GM21526 (cell line): ENCODE measurements around the gene ELF5.

ENCODE experiments used
- ATAC-seq: cut with Tn5 transposase; IDR thresholded peaks from one replicate; pipeline ENCODE4 v1.9.1; 2021; ENCODE audit warnings: moderate library complexity; ENCODE audit not compliant: unreplicated experiment, low FRiP score

ELF5 gene

DNA sequence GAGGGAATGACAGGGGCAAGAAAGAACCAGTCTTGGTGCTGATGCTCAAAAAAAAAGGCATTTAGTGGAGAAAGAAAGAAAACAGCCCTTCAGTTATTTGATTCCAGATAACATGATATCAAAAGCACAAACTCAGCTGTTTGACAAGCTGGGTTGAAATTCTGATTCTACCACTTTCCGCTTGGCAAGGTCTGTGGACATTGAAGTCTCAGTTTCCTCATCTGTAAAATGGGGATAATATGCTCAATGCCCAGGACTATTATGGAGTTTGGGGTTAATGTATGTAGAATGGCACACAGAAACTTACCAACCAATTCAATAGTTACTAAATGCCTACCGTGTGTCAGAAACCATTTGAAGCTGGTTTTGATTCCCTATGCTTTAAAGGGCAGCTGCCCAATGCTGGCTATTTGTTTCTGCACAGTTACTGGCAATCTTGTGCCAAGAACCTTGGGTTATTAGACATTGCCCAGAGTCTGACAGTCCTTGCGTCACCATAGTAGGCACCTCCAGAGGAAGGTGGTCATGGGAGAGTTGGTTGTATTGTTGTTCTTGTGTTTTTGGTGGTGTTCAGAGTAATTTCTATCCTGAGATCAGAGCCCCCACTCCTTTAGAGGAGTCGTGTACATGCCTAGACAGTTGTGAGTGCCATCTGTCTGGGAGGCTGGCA is 19.5 kb downstream of the ELF5 start:
- no peak for ATAC-seq

DNA sequence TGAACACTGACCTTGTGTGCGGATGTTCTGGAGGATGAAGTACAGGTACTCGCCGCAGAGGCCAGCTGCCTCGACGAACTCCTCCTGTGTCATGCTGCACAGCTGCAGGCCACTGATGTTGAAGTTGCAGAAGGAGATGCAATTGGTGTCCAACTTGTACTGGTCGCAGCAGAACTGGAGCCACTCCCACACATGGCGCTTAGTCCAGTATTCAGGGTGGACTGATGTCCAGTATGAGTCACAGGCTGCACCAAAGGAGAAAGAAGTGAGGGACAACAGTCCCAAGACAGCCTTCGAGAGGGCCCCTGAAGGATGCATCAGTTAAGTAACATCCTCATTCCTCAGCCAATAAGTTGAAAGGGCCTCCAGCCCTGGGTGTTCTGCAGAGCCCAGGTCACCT is 20.1 kb downstream of the ELF5 start:
- no peak for ATAC-seq

DNA sequence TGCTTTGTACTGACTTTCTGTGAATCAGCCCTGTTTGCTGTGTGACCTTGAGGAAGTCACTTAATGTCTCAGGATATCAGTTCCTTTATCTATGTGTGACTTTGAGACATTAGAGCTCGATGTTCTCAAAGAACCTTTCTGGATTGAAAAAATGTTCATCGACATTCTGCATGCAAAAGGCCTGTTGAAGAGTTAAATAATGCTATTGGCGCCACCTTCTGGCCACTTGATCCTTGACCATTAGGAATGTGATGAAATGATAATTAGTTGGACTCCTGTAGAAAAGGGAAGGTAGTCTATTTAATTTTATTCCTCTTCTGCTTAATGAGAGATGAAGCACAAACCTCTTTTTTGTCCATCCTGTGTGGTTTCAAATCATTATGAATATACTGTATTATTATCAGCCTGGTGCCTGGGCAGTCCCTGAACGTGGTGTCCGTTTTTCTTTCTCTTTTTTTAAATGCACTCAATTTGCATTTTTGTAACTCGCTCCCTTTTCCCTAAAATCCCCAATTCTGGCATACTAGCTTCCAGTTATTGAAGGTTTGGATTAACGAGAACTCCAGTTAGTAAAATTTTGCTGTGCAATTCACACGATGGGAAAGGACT is 20.7 kb downstream of the ELF5 start:
- ATAC-seq = no peak

DNA sequence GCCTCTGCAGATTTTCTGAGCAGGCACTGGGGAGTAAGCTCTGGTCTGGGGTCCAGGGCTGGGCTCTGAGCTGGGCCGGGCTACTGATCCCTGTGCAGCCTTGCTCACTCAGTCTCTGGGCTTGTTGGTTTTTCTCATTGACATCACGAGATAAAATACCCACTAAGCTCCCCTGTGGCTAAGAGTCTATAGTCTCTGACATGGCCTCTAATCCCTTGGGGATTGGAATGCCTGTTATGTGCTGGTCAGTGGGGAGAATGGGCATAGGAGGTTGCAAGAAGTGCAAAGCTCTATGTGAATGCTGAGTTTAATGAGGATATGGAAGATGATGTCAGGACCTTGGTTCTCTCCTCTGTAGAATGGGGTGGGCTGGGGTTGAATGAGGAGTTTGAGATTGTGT is 23.3 kb downstream of the ELF5 start:
- no peak for ATAC-seq

DNA sequence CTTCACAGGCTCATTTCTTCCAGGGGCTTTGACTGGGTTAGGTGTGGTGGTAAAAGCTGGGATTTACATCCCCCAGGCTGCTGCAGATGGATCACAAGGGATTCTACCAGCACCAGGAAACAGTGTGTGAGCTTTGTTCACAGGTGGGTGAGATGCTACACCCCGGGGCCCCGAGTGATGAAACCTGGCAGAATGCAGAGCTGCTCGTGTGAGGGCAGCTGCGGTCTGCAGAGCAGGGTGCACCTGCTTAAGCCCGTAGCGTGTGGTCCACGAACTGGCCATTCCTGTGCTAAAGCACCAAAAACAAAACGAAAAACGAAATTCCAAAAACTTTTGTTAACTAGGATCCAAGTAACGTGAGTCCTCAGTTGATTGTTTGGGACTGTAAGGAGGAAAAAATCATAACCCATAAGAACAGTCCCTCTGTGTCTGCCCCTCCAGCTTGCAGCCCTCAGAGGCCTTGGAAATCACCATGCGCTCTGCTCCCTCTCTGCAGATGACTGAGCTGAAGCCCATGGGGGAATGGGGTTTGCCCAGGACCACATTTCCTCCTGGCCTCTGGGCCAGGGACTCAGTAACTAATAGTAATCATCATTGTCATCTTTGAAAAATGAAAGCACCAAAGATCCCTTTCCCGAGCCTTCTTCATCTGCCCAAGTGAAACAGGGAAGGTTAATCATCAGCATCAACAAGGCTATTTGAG is 24.6 kb downstream of the ELF5 start:
- ATAC-seq = no peak

DNA sequence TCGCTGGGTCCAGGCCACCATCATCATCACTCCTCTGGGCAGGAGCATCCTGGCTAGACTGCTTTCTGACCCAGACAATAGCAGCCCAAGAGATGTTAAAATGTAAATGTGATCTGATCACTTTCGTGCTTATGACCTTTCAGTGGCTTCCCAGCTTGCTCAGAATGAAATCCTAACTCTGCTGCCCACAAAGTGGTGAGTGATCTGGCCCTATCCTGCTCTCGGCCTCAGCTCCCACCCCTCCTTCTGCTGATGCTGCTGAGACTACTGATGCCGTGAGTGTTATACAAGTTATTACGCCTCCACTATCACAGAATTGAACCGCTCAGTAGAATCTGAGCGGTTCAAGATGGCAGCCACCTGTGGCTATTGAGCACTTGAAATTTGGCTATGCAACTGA is 26.2 kb downstream of the ELF5 start:
- ATAC-seq = no peak

DNA sequence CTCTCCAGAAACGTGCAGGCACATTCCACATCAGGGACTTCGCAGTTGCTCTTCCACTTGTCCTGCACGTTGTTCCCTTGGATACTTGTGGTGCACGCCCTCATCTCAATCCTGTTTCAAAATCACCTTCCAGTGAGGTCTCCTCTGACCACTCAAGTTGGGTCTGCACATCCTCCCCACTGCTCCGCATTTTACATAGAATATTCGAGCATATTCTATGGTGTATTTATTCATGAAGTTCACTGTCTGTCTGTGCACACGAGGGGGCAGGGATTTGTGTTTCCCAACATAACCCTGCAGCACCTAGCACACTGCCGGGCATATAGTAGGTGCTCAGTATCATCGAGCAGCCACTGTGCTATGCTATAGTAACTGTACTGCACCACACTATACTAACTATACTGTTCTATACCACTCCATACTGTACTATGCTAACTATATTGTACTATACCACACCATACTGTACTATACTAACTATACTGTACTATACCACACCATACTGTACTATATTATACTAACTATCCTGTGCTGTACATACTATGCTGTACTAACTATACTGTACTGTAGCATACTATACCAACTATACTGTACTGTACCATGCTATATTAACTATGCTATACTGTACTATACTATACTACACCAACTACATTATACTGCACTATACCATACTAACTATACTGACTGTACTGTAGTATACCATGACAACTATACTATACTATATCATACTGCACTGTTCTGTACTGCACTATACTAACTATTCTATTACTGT is 30.3 kb downstream of the ELF5 start:
- no peak for ATAC-seq

DNA sequence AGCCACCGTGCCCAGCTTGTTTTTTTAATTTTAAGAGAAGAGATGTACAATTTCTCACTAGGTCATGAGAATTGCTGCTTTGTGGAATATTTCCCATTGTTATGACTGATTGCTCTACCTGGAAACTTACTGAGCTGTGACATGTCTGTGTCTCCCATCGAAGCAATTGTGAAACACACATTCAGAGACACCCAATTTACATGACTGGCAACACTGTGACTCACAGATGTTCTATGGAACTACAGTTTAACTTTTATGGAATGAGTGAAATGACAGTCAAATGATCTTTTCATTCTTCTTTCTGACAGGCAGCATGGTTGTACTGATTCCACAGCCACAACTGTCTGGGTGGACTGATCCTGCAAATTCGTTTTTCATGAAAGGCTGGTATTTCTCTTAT is 32.3 kb downstream of the ELF5 start:
- no peak for ATAC-seq

DNA sequence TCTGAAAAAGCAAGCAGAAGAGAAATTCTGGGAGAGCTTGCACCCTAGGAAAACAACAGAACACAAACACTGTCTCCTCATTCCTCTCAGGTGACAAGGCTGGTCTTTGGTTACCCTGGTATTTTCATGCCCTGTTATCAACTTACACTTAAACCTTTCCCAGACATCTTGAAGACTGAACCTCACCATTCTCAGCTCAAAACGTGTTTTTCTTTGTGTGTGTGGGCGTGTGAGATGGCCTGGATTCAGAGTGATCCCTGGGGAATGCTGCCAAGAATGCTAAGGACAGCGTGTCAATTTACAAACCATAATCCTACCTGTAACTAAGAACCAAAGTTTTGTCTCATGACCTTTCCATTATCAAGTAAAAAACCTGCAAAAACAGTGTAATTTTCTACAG is 33.3 kb downstream of the ELF5 start:
- ATAC-seq = no peak

DNA sequence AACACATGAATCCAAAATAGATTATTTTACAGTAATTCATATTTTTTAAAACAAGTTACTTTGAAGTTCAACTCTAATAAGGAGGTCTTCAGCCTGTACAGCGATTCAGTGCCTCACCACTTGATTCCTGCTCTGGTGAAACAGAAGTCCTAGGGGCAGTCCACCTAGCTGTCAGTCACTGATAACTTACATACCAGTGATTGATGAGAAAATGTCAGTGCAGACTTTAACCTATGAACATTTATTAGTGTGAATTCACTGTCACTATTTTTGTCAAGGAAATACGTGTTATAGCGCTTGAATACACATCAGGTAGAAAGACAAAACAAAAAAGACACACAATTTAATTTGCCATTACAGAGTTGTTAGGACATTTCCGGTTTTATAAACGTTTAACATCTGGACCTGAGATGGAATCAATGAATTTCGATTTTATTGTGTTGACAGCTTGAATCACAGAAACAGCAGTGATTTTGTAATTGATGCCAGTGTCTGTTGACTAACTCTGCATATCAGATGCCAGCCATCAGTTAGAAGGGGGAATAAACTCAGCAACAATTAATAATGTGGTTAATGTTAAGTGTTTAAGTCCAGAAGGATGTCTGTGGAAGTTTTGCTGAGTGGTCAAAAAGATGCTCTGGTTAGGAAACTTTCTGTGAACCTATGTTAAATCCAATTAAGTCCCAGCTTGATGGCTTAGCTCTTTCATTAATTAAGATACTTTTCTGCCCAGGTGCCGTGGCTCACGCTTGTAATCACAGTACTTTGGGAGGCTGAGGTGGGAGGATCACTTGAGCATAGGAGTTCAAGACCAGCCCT is 34.5 kb downstream of the ELF5 start:
- ATAC-seq = no peak

DNA sequence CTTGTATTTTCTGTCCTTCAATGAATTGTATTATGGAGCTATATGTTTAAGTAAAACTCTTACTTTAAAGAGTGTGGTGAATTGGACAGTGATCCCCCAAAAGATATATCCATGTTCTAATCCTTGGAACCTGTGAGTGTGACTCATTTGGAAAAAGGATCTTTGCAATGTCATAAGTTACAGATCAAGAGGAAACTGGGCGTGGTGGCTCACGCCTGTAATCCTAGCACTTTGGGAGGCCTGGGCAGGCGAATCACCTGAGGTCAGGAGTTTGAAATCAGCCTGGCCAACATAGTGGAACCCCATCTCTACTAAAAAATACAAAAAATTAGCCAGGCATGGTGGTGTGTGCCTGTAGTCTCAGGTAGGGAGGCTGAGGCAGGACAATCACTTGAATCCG is 36.7 kb downstream of the ELF5 start:
- ATAC-seq = no peak

DNA sequence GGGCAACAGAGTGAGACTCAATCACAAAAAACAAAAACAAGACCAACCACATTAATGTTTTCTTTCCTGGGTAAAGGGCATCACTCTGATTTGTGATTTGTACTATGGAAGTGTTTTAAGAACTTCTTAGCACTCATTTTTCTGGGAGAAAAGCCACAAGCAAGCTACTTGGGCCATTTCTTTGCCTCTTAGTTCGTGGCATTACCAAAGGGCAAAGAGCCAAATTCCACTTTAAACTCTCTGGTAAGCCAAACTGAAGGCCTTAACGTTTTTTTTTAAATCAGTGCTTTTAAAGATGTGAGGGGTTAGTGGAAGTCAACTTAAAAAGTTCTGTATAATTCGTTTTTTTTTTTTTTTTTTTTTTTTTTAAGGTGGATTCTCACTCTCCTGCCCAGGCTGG is 37.9 kb downstream of the ELF5 start:
- ATAC-seq = no peak

DNA sequence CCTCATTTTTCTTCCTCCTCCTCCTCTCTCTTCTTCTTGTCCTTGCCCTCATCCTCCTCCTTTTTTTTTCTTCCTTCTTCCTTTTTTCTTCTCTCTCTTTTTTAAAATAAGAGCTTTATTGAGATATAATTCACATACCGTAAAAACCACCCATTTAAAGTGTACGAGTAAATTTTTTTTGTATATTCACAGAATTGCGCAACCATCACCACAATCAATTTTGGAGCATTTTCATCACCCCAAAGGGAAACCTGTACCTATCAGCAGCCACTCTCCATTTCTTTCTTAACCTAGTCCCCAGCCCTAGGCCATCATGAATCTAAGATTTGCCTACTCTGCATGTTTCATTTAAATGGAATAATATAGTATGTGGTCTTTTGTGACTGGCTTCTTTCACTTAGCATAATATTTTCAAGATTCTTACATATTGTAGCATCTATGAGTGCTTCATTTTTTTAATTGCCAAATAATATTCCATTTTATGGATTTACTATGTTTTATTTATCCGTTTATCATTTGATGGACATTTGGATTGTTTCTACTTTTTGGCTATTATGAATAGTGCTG is 39.9 kb downstream of the ELF5 start:
- ATAC-seq = no peak

DNA sequence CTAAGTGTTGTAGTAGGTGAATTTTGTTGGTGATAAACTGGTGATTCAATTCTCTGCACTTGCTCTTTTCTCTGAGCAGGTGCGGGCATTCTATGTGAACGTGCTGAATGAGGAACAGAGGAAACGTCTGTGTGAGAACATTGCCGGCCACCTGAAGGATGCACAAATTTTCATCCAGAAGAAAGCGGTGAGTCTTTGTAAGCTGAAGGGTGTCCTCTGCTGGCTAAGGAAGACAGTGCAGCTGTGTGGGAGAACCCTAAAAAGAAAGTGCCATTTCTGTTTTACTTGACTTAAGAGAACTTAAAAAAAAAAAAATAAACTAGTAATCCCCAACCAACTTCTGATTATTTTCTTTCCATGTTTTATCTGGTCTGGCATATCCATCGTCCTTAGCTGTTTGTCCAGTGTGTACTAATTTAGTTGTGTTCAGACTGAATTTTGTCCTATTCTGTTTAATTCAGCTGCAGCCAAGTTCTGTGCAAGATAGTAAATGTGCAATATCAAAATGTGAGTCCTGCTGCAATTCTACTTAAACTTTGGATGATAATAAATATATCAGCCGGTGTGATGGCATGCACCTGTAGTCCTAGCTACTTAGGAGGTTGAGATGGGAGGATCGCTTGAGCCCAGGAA is 45.3 kb downstream of the ELF5 start:
- ATAC-seq = no peak

DNA sequence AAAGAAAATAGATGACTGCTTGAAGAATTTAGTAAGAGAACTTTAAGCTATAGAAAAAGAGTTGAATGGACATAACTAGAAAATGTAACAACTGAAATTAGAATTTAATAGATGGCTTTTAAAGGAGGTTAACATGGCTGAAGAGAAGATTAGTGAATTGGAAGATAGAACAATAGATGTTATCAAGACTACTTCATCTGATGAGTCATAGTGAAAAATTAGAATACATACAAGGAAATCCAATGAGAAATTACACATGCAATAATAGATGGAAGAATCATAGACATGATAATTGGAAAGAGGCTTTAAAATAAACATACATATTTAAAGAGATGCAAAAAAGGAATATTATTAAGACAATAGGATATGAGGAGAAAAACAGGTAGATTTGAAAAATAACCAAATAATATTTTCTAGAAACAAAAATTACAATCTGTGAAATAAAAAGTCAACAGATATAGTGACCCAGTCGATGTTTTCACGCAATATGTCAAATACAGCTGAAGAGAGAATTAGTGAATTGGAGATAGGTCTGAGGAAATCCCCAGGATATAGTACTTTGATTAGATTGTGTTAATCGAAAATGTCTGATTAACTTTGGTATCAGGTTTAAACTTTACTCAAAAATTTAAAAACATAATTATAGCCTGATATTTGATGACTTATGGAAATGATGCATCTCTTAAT is 46.6 kb downstream of the ELF5 start:
- ATAC-seq = no peak

DNA sequence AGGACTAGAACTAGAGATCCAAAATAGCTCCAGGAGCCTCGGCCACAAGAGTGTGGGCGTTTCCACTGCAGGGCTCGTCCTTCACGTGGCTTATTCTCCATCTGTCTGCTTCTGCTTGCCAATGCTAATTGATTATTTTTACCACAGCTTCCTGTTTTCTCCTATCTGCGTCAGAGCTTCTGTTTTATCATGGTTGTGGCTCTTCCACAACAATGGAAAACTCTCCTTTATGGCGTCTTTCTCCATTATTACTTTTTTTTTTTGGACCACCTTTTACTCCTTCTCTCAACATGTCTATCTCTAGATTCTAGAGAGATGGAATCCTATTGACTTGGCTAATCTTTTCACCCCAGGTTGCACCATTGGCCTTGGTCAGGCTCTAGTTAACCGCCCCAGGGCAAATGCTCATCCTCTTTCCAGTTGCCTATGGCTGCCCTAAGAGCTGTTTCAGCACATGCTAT is 49.0 kb downstream of the ELF5 start:
- ATAC-seq = no peak

DNA sequence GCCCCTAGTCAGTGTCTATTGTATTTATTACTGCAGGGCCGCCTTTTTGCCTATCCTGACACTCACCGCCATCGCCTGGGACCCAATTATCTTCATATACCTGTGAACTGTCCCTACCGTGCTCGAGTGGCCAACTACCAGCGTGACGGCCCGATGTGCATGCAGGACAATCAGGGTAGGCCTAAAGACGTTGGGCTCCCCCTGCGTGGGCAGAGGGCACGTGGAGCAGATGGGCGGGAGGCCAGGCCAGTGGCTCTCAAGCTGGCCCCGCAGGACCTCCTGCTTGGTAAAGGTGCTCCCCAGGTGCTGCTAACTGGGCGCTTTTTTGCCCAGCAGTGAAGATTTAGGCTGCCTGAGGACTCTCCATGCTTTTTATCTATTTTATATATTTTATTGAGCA is 52.4 kb downstream of the ELF5 start:
- no peak for ATAC-seq

DNA sequence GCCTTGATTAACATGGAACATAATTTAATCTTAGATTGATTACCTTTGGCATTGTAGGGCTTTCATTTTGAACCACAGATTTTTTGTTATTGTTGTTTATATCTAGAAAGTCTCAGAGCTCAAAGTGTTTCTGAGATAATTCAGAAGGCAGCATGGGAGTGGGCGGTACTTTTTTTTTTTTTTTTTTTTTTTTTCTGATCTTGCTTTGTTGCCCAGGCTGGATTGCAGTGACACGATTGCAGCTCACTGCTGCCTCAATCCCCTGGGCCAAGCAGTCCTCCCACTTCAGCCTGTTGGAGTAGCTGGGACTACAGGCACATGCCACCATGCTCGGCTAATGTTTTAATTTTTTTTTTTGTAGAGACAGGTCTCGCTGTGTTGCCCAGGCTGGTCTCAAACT is 53.3 kb downstream of the ELF5 start:
- no peak for ATAC-seq

DNA sequence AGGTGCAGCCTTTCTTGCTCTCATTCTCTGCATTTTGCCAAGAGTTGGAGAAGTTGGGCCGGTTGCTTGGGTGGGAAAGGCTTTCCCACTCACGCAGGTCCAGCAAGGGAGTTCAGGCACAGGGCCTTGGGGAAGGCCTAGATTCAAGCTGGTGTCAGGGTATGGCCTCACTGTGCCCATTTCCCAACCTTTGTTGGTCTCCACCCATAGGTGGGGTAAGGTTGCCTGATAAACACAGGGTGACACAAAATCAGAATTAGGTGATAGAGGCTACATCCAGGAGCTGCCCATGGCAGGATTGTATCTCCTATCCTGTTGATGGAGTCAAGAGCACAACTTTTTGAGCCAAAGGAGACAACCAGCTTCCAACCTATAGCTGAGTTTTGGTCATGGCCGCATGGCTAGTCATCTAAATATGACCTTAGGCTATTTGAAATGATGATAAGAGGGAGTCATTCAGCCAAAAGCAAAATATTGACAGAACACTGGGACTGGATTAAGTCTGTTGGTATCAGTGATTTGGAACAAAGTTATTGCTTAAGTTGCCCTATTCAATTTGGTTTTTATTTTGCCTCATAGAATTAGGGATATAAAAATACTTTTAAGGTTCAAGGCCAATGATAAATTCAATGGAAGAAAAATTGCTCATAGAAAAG is 54.0 kb downstream of the ELF5 start:
- no peak for ATAC-seq
